Measurements from ENCODE around the gene IRGQ. TPM values are rescaled to one million over a fixed set of nuclear protein-coding genes. Genes with fewer than 3 reads are reported as not detected.
"Not testable (repeated sequence)": the region's sequence is repeated elsewhere in the genome, so short reads cannot be mapped to it uniquely, and the experiment has no call there.

IRGQ gene
- polyA plus RNA-seq, 4 donors: 12.0 to 22.0 (median 17.2) TPM

DNA sequence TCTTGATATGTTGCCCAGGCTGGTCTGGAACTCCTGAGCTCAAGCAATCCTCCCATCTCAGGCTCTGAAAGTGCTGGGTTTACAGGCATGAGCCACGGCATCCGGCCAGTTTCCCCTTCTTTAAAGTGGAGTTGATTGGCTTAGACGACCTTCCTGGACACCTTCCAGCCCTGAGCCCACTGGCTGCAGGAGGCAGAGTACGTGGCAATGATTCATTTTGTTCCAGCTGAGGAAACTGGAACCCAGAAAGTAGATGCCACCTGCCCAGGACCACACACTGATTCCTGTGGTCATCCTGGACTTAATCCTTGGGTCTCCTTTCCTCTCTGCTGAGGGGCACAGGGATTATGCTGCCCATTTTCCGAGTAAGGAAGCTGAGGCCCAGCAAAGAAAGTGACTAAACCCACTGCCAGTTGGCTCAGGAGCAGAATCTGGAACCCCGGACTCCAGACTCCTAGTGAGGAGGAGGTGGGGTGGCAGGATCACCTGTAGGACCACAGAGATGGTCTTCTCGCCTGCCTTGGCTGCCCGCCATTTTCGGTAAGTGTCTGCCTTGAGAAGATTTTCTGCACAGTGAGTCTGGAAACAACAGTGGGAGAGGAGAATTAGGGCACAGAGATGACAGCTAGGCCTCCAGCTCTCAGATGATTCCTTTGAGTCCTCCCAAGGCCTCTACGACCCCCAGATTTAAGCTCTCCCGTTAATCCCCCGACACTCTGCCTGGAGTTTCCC is 21.3 kb downstream of the IRGQ start:
- no peak for DNase-seq (ENCODE audit: low read depth in 4 of 4, low spot score in 3 of 4)

DNA sequence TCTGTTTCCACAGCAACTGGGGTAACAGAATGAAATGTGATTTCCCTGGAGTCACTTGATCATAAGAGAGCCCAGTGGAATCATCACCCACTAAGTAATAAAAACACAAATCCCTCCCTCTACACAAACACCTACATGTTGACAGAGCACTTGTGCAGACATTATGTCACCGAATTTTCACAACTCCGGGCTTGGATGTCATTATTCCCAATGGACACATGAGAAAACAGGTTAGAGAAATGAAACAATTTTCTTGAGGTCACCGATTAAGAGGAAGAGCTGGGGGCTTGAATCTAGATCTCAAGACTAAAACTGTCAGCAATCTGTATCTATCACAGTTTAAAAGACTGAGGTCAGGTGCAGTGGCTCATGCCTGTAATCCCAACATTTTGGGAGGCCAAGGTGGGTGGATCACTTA is 23.8 kb downstream of the IRGQ start:
- DNase-seq (ENCODE audit: low read depth in 4 of 4, low spot score in 3 of 4): no peak

DNA sequence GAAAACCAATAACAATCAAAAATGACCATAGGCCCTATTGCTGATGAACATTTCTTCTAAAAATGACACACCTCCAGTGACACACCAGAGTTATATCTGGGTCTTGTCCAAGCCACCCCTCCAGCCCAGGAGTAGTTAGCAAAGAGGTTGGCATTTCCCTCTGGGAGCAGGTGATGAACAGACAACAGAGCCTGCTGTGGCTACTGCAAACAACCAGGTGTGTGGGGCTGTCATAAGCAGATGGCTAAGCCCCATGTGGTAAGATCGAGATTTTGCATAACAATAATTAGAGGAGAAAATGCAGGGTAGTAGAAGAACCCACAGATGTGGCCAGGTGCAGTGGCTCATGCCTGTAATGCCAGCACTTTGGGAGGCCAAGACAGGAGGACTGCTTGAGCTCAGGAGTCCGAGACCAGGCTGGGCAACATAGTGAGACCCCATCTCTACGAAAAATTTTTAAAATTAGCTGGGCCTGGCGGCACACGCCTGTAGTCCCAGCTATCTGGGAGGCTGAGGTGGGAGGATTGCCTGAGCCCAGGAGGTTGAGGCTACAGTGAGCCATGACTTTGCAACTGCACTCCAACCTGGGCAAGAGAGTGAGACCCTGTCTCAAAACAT is 25.7 kb downstream of the IRGQ start:
- DNase-seq (ENCODE audit: low read depth in 4 of 4, low spot score in 3 of 4): no peak

DNA sequence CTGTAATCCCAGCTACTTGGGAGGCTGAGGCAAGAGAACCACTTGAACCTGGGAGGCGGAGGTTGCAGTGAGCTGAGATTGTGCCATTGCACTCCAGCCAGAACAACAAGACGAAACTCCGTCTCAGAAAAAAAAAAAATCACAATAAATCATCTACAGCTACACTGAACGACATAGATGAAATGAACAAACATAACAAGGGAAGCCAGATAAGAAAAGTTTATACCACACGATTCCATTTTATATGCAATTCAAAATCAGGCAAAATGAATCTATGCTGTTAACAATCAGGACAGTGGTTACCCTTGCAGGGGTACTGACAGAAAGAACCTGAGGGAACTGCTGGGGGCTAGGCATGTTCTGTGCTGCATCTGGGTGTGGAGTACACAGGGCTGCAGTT is 26.3 kb downstream of the IRGQ start:
- DNase-seq (ENCODE audit: low read depth in 4 of 4, low spot score in 3 of 4): no peak

DNA sequence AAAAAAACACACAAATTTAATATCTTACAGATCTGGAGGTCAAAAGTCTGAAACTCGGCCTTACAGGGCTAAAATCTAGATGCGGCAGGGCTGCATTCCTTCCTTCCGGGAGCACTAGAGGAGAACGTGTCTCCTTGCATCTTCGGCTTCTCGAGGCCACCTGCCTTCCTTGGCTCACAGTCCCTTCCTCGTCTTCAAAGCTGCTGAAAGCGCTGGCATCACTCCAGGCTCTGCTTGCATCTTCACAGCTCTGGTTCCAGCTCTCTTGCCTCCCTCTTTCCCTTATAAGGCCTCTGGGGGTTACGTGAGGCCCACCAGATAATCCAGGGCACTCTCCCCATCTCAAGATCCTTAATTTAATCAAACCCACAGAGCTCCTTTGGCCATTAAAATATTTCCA is 31.1 kb downstream of the IRGQ start:
- no peak for DNase-seq (ENCODE audit: low read depth in 4 of 4, low spot score in 3 of 4)

DNA sequence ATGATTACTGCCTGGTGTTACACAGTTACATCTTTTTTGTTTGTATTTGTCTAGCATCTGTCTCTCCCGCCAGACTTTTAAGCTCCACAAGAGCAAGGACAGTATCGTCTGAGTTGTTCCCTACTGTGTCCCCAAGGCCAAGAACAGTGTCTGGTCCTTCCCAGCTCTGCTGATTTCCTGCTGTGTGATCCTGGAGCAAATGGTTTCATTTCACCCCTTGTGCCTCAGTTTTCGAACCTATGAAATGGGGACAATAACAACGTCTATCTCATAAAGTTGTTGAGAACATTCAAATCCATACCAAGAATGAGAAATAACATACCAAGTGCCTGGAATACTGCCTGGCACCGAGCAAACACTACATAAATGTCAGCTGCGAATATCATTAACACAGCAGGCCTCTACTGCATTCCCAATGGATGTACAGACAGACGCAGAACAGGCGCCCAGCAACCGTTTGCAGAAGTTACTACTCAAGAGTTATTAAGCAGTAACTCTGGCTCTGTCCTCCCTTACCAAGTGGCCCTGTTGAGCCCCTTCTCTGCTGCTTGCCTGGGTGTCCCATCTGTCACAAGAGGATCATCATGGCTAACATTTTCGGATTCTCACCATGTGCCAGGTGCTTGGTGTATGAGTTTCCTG is 32.0 kb downstream of the IRGQ start:
- DNase-seq (ENCODE audit: low read depth in 4 of 4, low spot score in 3 of 4): no peak

DNA sequence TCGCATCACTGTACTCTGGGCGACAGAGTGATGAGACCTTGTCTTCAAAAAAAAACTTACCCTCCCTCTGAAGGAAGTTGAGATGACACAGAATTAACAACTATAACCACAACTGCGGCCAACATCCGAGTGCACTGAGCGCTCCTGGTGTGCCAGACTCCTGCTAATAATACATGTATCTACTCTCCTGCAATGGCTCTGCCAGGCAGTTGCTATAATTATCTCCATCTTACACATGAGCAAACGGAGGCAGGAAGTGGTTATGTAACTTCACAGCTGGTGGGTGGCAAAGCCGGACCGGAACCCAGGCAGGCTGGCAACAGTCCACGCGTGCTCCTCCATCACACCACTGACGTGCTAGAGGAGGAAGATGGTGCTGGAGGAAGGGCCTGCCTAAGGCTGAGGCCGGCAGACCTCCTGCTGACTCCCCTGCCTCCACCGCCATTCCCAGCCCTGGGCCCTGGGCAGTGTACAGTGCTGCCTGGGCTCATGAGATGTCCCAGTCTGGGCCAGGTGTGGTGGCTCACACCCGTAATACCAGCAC is 33.2 kb downstream of the IRGQ start:
- DNase-seq (ENCODE audit: low read depth in 4 of 4, low spot score in 3 of 4): no peak

DNA sequence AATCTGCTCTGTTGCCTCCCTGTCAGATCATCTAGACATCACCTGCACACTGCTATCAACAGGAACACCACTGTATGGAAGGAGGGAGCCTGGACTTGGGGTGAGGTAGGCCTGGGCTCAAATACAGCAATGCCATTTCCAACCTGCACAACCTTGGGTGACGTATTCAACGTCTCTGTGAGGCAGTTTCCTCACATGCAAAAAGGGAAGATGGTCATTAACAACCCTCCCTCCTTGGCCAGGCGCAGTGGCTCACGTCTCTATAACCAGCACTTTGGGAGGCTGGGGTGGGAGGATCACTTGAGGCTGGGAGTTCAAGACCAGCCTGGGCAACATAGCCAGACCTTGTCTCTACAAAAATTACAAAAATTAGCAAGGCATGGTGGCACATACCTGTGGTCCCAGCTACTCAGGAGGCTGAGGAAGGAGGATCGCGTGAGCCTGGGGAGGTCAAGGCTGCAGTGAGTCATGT is 33.7 kb downstream of the IRGQ start:
- DNase-seq (ENCODE audit: low read depth in 4 of 4, low spot score in 3 of 4): no peak

DNA sequence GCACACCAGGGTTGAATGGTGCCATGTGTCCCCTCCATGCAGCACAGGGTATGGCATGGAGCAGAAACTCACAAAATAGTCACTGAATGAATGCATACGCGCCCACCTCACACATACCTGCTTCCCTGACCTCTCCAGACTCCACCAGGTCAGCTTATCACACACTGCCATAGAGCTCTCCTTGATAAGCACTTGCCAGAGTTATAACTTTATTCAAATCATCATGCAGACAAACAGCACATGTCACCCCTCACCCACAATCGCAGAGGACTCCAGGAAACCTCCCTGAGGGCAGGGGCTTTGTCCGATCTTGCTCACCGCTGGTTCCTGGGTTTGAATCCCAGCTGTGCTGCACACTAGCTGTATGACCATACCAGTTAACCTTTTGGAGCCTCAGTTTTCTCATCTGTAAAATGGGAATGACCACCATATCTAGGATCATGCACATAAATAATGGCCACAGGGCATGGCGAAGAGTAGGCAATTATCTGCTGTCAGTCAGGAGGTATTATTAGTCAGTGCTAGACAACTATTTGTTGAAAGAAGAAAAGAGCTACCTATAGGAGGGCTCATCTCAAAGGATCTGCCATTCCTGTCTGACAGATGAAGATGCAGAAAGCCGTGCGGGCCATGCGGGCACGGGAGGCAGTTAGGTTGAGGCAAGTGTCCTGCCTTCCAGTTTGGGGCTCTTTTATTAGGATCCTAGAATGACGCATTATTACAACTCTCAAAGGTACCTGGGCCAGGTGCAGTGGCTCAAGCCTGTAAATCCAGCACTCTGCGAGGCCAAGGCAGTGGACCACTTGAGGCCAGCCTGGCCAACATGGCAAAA is 34.6 kb downstream of the IRGQ start:
- no peak for DNase-seq (ENCODE audit: low read depth in 4 of 4, low spot score in 3 of 4)

DNA sequence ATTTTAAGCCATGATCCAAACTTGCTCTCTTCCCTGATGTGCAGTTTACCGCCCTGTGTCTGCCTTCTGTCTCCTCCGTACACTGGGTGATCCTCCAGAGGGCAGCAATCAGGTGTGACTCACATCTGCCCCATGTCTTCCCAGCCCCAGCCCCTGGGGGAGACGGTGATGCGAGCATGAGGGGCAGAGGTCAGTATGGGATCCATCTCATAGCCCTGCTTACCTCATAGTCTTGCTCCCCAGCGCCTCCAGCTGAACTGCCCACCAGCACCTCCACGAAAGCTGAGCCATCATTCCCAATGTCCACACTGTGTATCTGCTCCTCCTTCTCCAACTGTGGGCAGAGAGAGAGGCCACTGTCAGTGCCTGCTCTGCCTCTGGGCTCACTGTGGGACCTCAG is 35.2 kb downstream of the IRGQ start:
- DNase-seq (ENCODE audit: low read depth in 4 of 4, low spot score in 3 of 4): no peak

DNA sequence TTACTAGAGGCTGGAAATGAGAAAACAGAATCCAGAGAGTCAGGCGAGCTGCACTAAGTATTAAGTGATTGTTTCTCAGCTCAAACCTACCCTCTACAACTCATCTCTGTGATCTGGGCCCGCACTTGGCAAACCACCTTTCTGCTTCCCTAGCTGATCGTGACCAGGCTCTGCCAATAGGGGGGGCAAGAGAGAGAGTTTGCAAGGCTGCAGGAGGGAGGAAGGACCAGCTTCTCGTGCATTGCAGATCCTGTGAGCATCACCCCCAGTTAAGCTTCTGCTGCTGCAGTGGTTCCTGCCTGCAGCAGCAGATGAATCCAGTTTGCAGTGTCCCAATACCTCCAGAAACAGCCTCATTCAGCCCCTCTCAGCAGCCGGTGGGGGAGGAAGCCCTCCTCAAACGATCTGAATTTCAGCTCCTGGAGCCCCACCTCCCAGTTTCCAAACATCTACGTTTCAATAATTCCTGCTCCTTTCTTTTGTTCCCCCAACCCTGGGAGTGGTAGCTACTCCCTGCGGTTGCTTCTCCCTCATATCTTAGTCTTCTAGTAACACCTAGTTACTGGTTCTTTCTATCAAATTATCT is 40.7 kb downstream of the IRGQ start:
- peak in 1 of 4 donors; percentile 48 for DNase-seq (ENCODE audit: low read depth in 4 of 4, low spot score in 3 of 4)

DNA sequence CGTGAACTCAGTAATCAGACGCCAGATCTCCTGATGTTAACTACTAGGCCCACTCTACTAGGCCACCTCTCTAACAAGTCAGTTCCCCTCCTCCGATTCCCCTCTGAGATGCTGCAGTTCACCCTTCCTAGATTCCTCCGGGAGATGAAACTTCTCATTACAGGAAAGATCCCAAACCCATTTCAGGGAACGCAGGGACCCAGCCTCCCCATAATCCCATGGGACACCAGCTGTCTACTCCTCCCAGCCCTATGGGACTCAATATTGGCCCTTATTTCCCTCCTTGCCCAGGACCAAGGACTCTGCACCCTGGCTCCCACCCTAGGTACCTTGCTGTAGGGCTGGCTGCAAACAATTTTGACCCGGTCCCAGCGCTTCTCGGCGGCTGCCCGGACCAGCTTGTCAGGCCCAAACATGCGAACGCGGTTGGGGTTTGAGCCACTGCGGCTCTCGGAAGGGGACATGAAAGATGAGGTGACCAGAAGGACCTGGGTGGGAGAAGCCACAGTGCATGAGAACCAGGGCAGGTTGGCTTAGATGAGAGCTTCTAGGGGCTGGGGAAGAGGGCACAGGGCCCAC is 41.5 kb downstream of the IRGQ start:
- DNase-seq (ENCODE audit: low read depth in 4 of 4, low spot score in 3 of 4): no peak

DNA sequence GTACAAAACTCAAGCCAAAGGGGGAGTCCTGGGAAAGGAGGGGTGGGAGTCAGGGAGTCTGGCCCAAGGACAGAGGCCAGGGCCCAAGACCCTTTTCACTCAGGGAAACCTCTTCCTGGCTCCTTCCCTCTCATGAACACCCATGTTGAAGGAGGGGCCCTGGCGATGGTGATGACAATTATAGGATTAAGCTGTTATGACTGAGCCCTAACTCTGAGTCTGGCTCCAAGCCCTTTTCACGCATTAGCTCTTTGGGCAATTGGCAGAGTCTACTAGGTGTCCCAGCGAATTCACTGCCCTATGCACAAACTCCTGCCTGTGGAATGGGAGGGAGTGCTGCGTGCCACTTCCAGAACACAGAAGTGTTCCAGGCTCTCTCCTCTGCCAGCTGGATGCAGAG is 42.3 kb downstream of the IRGQ start:
- DNase-seq (ENCODE audit: low read depth in 4 of 4, low spot score in 3 of 4): no peak

DNA sequence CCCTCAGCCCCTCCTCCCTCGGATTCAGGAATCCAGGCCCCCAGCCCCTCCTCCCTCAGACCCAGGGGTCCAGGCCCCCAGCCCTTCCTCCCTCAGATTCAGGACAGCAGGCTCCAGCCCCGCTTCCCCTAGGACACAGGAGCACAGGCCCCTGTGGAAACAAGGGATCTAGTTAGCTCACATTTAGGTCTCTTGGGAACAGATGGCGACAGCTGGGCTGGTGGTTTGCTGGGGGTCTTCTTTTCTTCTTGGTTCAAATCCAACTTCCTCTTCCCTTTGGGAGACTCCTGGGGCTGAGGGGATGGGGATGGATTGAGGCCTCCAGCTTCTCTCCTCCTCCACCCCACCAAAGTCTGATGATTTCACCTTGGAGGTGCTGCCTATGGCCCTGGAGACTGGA is 43.3 kb downstream of the IRGQ start:
- DNase-seq (ENCODE audit: low read depth in 4 of 4, low spot score in 3 of 4): no peak

DNA sequence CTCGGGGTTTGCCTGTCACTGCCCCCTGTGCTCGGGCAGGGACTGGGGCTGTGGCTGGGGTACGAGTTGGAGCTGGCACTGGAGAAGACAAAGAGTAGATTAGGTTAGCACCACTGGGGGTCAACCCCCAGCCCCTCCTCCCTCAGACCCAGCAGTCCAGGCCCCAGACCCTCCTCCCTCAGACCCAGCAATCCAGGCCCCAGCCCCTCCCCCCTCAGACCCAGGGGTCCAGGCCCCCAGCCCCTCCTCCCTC is 43.8 kb downstream of the IRGQ start:
- DNase-seq (ENCODE audit: low read depth in 4 of 4, low spot score in 3 of 4): no peak

DNA sequence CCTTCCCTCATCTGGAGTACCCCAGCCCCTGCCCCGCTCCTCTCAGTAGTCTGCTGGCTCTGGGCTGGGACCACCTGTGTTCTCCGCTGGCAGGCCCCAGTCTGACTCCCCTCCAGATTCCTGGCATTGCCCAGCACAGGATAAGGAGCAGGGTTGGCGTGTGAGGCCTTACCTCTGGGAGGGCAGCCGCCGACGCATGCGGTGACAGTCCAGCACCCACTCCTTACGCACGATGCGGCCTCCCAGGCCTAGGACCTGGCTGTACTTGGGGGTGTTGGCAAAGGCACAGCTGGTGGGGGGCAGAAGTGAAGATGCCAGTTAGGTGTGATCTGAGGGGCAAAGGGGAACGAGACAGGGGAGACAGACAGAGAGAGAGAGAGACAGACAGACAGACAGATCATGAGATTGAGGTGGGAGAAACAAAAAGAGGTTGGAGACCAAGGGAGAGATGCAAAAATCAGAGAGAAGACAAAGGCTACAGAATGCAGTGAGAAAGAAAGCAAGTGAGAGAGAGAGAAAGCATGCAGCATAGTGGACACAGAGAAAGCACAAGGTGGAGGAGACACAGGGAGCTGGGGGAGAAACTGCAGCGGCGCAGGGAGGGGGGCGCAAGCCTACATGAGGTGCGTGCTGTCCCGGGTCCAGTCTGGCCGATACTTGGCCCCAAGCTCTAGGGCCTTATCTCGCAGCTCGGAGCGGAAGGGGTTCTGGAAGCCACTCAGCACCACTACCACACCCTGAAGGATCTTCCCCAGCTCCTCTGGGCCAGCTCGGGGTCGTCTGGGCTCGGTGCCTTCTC is 44.3 kb downstream of the IRGQ start:
- no peak for DNase-seq (ENCODE audit: low read depth in 4 of 4, low spot score in 3 of 4)

DNA sequence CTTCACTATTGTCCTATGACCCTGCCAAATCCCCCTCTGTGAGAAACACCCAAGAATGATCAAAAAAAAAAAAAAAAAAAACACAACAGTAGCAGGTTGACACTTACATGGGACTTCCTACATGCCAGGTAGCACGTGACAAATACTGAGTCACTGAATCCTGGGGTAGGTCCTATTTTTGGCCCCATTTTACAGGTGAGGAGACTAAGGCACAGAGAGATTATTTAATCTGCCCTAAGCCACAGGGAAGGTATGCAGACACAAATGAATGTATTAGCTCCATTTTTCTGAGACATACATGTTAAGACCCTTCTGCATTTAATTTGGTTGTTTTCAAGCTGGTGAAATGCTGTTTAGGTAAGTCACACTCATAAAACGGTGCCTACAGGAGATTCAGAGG is 47.2 kb downstream of the IRGQ start:
- no peak for DNase-seq (ENCODE audit: low read depth in 4 of 4, low spot score in 3 of 4)

DNA sequence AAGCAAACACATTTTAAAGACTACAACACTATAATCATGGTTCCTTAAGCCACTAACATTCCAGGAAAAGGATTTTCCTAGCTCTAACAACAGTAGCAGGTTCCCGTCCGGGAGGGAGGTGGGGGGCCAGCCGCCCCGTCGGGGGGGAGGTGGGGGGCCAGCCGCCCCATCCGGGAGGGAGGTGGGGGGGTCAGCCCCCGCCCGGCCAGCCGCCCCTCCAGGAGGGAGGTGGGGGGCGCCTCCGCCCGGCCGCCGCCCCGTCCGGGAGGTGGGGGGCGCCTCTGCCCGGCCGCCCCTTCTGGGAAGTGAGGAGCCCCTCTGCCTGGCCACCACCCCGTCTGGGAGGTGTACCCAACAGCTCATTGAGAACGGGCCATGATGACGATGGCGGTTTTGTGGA is 48.0 kb downstream of the IRGQ start:
- not testable (repeated sequence) for DNase-seq (ENCODE audit: low read depth in 4 of 4, low spot score in 3 of 4)

DNA sequence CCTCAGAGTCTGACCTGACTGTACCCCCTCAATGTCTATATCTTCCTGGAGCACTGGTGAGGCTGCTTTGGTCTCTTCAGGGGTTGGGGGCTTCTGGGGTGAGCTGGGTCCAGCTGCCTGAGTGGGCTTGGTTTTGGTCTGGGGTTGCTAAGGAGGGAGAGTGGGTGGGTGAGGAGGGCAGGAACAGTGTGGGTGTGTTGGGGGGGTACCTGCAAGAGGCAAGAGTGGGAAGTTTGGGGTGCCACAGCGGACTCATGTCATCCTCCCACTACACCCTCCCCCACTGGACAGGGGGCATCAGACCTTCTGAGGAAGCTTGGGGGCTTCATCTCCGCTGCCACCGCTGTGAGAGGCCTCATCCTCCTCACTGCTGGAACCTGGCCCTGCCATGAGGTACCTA is 49.4 kb downstream of the IRGQ start:
- no peak for DNase-seq (ENCODE audit: low read depth in 4 of 4, low spot score in 3 of 4)

DNA sequence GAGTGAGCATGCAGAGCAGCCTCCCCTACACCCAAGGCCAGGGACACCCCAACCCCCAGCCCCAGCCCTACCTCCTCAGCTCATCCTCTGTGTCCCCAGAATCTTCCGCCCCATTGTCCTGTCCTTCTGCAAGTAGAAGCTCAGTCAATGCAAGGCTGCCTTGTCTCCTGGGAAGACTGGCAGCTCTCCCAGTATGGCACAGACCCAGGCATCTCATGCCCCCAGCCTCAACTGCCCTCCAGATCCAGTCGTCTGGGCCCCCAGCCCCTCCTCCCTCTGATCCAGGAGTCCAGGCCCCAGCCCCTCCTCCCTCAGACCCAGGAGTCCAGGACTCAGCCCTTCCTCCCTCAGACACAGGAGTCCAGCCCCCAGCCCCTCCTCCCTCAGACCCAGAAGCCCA is 50.0 kb downstream of the IRGQ start:
- no peak for DNase-seq (ENCODE audit: low read depth in 4 of 4, low spot score in 3 of 4)
